H1 (cell line): ENCODE data around the gene ADK. TPM values are rescaled to one million over a fixed set of nuclear protein-coding genes. Genes with fewer than 3 reads are reported as not detected.

Experiments used
- CTCF ChIA-PET: fragments of 300-600 bp; sonication (Branson Sonifier 250); formaldehyde crosslinking; loops from one replicate; lab custom pipeline; 2021; ENCODE audit not compliant: partially characterized antibody; lab: Charles Lee
- POLR2A ChIA-PET: fragments of 300-600 bp; sonication (Branson Sonifier 250); formaldehyde crosslinking; loops from one replicate; lab custom pipeline; 2021; ENCODE audit warnings: inconsistent platforms; ENCODE audit not compliant: partially characterized antibody; lab: Charles Lee
- DNase-seq, 2 experiments: peaks; one replicate each; pipeline versions ENCODE4 v3.0.0 to v3.0.0-alpha.2; 2010 to 2022; ENCODE audit warnings: low spot score in 2 of 2, low read depth in 1 of 2, mixed read lengths in 1 of 2
- FAIRE-seq: peaks from 2 replicates; lab custom pipeline; 2011; peaks lifted over from hg19 to GRCh38; lab: Jason Lieb, UNC
- H2AFZ ChIP-seq: 2 replicates; pipeline ENCODE4 v1.8.1; 2012; ENCODE audit warnings: low read length, inconsistent platforms
- H2AK5ac ChIP-seq: 2 replicates; pipeline ENCODE4 v1.6.1; 2013; ENCODE audit warnings: low read depth, low read length
- H2BK120ac ChIP-seq: replicated peaks from 2 replicates; pipeline ENCODE3; 2013; ENCODE audit warnings: low read depth, low read length, inconsistent platforms
- H2BK12ac ChIP-seq: 2 replicates; pipeline ENCODE4 v1.6.1; 2013; ENCODE audit warnings: low read depth, low read length
- H2BK15ac ChIP-seq: 2 replicates; pipeline ENCODE4 v1.6.1; 2013; ENCODE audit warnings: low read length
- H2BK20ac ChIP-seq: 2 replicates; pipeline ENCODE4 v1.6.1; 2013; ENCODE audit warnings: low read length
- H2BK5ac ChIP-seq: 2 replicates; pipeline ENCODE4 v1.6.1; 2013; ENCODE audit warnings: low read depth, low read length
- H3K14ac ChIP-seq: 2 replicates; pipeline ENCODE4 v1.6.1; 2013; ENCODE audit warnings: inconsistent platforms; ENCODE audit not compliant: insufficient read length
- H3K18ac ChIP-seq: 2 replicates; pipeline ENCODE4 v1.6.1; 2013; ENCODE audit warnings: low read length; ENCODE audit errors: extremely low read depth
- H3K23ac ChIP-seq: 2 replicates; pipeline ENCODE4 v1.6.1; 2013; ENCODE audit warnings: inconsistent platforms; ENCODE audit not compliant: insufficient read length
- H3K23me2 ChIP-seq: 2 replicates; pipeline ENCODE4 v1.6.1; 2013; ENCODE audit warnings: low read depth, low read length
- H3K27ac ChIP-seq: 2 replicates; pipeline ENCODE4 v1.6.1; 2011; ENCODE audit warnings: low read depth, low read length, inconsistent platforms
- H3K27me3 ChIP-seq, 4 experiments: replicated peaks in 1 of 4; 1 replicate in 1 of 4; 2 replicates in 3 of 4; pipeline versions ENCODE4 v1.6.1 to v1.8.1; 2011 to 2013; ENCODE audit warnings: low read length in 3 of 4, mild to moderate bottlenecking in 3 of 4, inconsistent platforms in 2 of 4, mixed read lengths in 2 of 4, moderate library complexity in 1 of 4; ENCODE audit not compliant: control insufficient read depth in 3 of 4, insufficient read depth in 3 of 4; ENCODE audit errors: extremely low read depth in 1 of 4
- H3K36me3 ChIP-seq, 4 experiments: 2 replicates each; pipeline versions ENCODE4 v1.6.1 to v1.8.1; 2011 to 2013; ENCODE audit warnings: mild to moderate bottlenecking in 4 of 4, low read length in 3 of 4, moderate library complexity in 2 of 4, control low read depth in 1 of 4, inconsistent platforms in 1 of 4; ENCODE audit not compliant: insufficient read depth in 4 of 4, control insufficient read depth in 2 of 4
- H3K4ac ChIP-seq: replicated peaks from 2 replicates; pipeline ENCODE3; 2013; ENCODE audit warnings: low read length, low read depth, mixed read lengths, inconsistent platforms; ENCODE audit not compliant: insufficient read length
- H3K4me1 ChIP-seq, 4 experiments: replicated peaks in 1 of 4; 1 replicate in 1 of 4; 2 replicates in 3 of 4; pipeline versions ENCODE4 v1.6.1 to v1.8.1; 2011 to 2013; ENCODE audit warnings: low read length in 3 of 4, inconsistent platforms in 2 of 4, mixed read lengths in 1 of 4; ENCODE audit not compliant: insufficient read depth in 4 of 4, control insufficient read depth in 3 of 4
- H3K4me2 ChIP-seq, 2 experiments: 2 replicates each; pipeline versions ENCODE4 v1.6.1 to v1.8.1; 2011 to 2013; ENCODE audit warnings: low read depth in 2 of 2, low read length in 2 of 2, control low read depth in 1 of 2, inconsistent platforms in 1 of 2, mild to moderate bottlenecking in 1 of 2; ENCODE audit not compliant: insufficient read depth in 1 of 2
- H3K4me3 ChIP-seq, 4 experiments: fragments of 200-600, 300-600 bp in 1 of 4; sonication (generic), shearing (Covaris generic), sonication (Bioruptor Twin) in 1 of 4; 2 replicates each; pipeline versions ENCODE4 v1.5.1 to v1.8.1; 2011 to 2016; ENCODE audit warnings: low read length in 4 of 4, low read depth in 3 of 4, control low read depth in 2 of 4, inconsistent platforms in 2 of 4, mild to moderate bottlenecking in 2 of 4, mixed read lengths in 1 of 4, moderate library complexity in 1 of 4; ENCODE audit not compliant: insufficient read depth in 2 of 4; ENCODE audit errors: extremely low read depth in 1 of 4
- H3K56ac ChIP-seq: replicated peaks from 2 replicates; pipeline ENCODE3; 2013; ENCODE audit warnings: low read depth, mild to moderate bottlenecking, mixed read lengths, low read length, inconsistent platforms; ENCODE audit not compliant: insufficient read length
- H3K79me1 ChIP-seq: 2 replicates; pipeline ENCODE4 v1.6.1; 2013; ENCODE audit warnings: low read depth, low read length, control low read depth
- H3K79me2 ChIP-seq, 2 experiments: 2 replicates each; pipeline versions ENCODE4 v1.6.1 to v1.8.1; 2012 to 2013; ENCODE audit warnings: low read length in 2 of 2, mild to moderate bottlenecking in 2 of 2, inconsistent platforms in 1 of 2; ENCODE audit not compliant: insufficient read depth in 2 of 2, control insufficient read depth in 1 of 2
- H3K9ac ChIP-seq, 4 experiments: replicated peaks in 1 of 4; 1 replicate in 1 of 4; 2 replicates in 3 of 4; pipeline versions ENCODE4 v1.6.1 to v1.8.1; 2011 to 2013; ENCODE audit warnings: low read depth in 3 of 4, low read length in 3 of 4, control low read depth in 2 of 4, mild to moderate bottlenecking in 2 of 4, moderate library complexity in 2 of 4, inconsistent platforms in 1 of 4; ENCODE audit errors: extremely low read depth in 1 of 4
- H3K9me3 ChIP-seq, 2 experiments: 2 replicates each; pipeline versions ENCODE4 v1.6.1 to v1.8.1; 2012 to 2013; ENCODE audit warnings: mild to moderate bottlenecking in 2 of 2, moderate library complexity in 2 of 2, control low read depth in 1 of 2, inconsistent platforms in 1 of 2, low read depth in 1 of 2, low read length in 1 of 2, mixed read lengths in 1 of 2; ENCODE audit not compliant: insufficient read depth in 2 of 2
- H4K20me1 ChIP-seq, 2 experiments: replicated peaks in 1 of 2; 2 replicates each; pipeline versions ENCODE3 to v1.8.1; 2011 to 2013; ENCODE audit warnings: inconsistent platforms in 2 of 2, low read length in 2 of 2, mild to moderate bottlenecking in 1 of 2; ENCODE audit not compliant: insufficient read depth in 2 of 2, control insufficient read depth in 1 of 2
- H4K5ac ChIP-seq: 2 replicates; pipeline ENCODE4 v1.6.1; 2013; ENCODE audit warnings: low read length, low read depth, mixed read lengths, inconsistent platforms; ENCODE audit not compliant: insufficient read length
- H4K8ac ChIP-seq: 2 replicates; pipeline ENCODE4 v1.8.0; 2013; ENCODE audit warnings: mild to moderate bottlenecking, moderate library complexity, low read length, inconsistent platforms; ENCODE audit not compliant: insufficient read depth; ENCODE audit errors: extremely low read depth
- H4K91ac ChIP-seq: replicated peaks from 2 replicates; pipeline ENCODE3; 2013; ENCODE audit warnings: low read length, mixed read lengths, inconsistent platforms; ENCODE audit not compliant: insufficient read length
- CEBPB ChIP-seq: IDR thresholded peaks from 2 replicates; pipeline ENCODE4 v1.6.1; 2012; ENCODE audit warnings: low read depth, low read length
- HDAC2 ChIP-seq, 2 experiments: fragments of 300-600 bp in 1 of 2; sonication (generic) in 1 of 2; IDR thresholded peaks; 2 replicates each; pipeline ENCODE4 v1.6.1; 2011 to 2012; ENCODE audit warnings: low read depth in 2 of 2, low read length in 2 of 2, mild to moderate bottlenecking in 2 of 2, moderate library complexity in 2 of 2, borderline replicate concordance in 1 of 2, inconsistent platforms in 1 of 2
- KDM1A ChIP-seq: fragments of 200-600, 300-600 bp; sonication (generic); IDR thresholded peaks from 2 replicates; pipeline ENCODE4 v1.7.1; 2016; ENCODE audit warnings: mild to moderate bottlenecking, low read length, borderline replicate concordance
- MAFK ChIP-seq: IDR thresholded peaks from 2 replicates; pipeline ENCODE4 v1.6.1; 2012; ENCODE audit warnings: low read depth, mild to moderate bottlenecking, improper control_type of control experiment, low read length
- POLR2AphosphoS5 ChIP-seq: IDR thresholded peaks from 2 replicates; pipeline ENCODE4 v1.6.1; 2011; ENCODE audit warnings: low read depth, low read length
- SIRT6 ChIP-seq: IDR thresholded peaks from one replicate; pipeline ENCODE4 v1.7.1; 2012; ENCODE audit warnings: low read length, inconsistent platforms
- TBP ChIP-seq: IDR thresholded peaks from 2 replicates; pipeline ENCODE4 v1.6.1; 2011; ENCODE audit warnings: low read depth, low read length, improper control_type of control experiment
- WGBS, 2 experiments: shearing (Covaris generic) in 1 of 2; methylation state at CpG; one replicate each; pipeline versions ENCODE4 v1.1.6 to v1.1.7; 2013 to 2015; ENCODE audit warnings: low lambda C conversion rate in 2 of 2, mixed read lengths in 2 of 2, inconsistent platforms in 1 of 2, low coverage in 1 of 2, missing lambda C conversion rate in 1 of 2; ENCODE audit not compliant: insufficient replicate concordance in 2 of 2, insufficient coverage in 1 of 2, insufficient read length in 1 of 2; ENCODE audit errors: extremely low coverage in 1 of 2, missing lambda C conversion rate in 1 of 2; 5-methylcytosine and 5-hydroxymethylcytosine counted together
- polyA plus RNA-seq, 7 experiments: library from polyadenylated mRNA; depleted of rRNA in 3 of 7; stranded (reverse) in 5 of 7; unstranded in 2 of 7; fragments of >200 nt in 5 of 7; fragments of 200-250 nt in 2 of 7; gene quantifications; 1 replicate in 5 of 7; 2 replicates in 1 of 7; 4 replicates in 1 of 7; pipeline versions ENCODE4 v1.2.1 to v1.2.3, GENCODE V29; 2011 to 2013; ENCODE audit warnings: missing spikeins in 2 of 7, mixed read lengths in 2 of 7
- total RNA-seq: library from RNA; stranded (reverse); fragmentation: NEBNext Ultra II Directional; extraction: Animal tissue kit (Norgen Biotek cat#: 25700); gene quantifications from 2 replicates; pipeline ENCODE4 v1.2.1, GENCODE V29; 2021
- TF ChIP-seq, protein P1 (sequence below): IDR thresholded peaks from 2 replicates; pipeline ENCODE4 v1.6.1; 2011; ENCODE audit warnings: low read length, improper control_type of control experiment
- TF ChIP-seq, protein P2 (sequence below), 3 experiments: IDR thresholded peaks; 1 replicate in 2 of 3; 2 replicates in 1 of 3; pipeline versions ENCODE4 v1.5.1 to v1.6.1; 2011; ENCODE audit warnings: low read length in 3 of 3, mild to moderate bottlenecking in 3 of 3, inconsistent platforms in 2 of 3, low read depth in 1 of 3, moderate library complexity in 1 of 3; ENCODE audit not compliant: insufficient read depth in 1 of 3; ENCODE audit errors: control extremely low read depth in 1 of 3

The ADK gene
- total and polyA plus RNA-seq, 2 of the 8 experiments (the other 6 are each of a cell fraction or from before 2014, with no cell fraction given): 12.3 to 42.4 TPM

DNA sequence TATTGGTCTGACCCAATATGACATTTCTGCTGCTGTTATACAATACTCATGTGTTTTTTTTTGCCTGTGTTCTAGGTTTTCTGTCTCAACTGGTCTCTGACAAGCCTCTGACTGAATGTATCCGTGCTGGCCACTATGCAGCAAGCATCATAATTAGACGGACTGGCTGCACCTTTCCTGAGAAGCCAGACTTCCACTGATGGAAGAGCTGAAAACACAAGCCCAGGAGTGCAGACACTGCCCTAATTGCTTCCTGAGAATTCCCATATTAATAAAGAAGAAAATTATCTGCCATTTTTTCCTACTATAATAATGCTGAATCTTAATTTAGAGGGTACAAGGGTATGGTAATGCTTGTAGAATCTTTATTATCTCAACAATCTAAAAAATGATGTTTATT is 557.2 kb downstream of the ADK start:
- no peaks in the 10 kb centered on the region for H3K79me1 ChIP-seq
- H3K4ac ChIP-seq: no peak overlapping the region
- WGBS, 2 experiments: 93% methylated on average over 2 of the region's 2 CpGs; no CpG with 5 or more reads in 1 of the 2 experiments
- H3K14ac ChIP-seq: no peak overlapping the region
- DNase-seq (no peak), FAIRE-seq (no peak)
- no peak overlapping the region for H3K18ac ChIP-seq
- H2AK5ac ChIP-seq: no peak overlapping the region
- H3K4me3 ChIP-seq: no peak overlapping the region
- H3K4me1 ChIP-seq: no peaks in the 10 kb centered on the region
- POLR2A ChIA-PET: no interaction called here
- H4K8ac ChIP-seq: no peak overlapping the region
- H2BK5ac ChIP-seq: no peak overlapping the region
- H4K91ac ChIP-seq: no peak overlapping the region
- H4K20me1 ChIP-seq: no peaks in the 10 kb centered on the region
- H3K27me3 ChIP-seq: no peaks in the 10 kb centered on the region
- H2BK20ac ChIP-seq: no peak overlapping the region
- H4K5ac ChIP-seq: no peak overlapping the region
- H3K23me2 ChIP-seq: no peaks in the 10 kb centered on the region
- no peak overlapping the region for H3K4me2 ChIP-seq
- TF ChIP-seq, protein P1, sequence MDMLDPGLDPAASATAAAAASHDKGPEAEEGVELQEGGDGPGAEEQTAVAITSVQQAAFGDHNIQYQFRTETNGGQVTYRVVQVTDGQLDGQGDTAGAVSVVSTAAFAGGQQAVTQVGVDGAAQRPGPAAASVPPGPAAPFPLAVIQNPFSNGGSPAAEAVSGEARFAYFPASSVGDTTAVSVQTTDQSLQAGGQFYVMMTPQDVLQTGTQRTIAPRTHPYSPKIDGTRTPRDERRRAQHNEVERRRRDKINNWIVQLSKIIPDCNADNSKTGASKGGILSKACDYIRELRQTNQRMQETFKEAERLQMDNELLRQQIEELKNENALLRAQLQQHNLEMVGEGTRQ: no peak
- TF ChIP-seq, protein P2, sequence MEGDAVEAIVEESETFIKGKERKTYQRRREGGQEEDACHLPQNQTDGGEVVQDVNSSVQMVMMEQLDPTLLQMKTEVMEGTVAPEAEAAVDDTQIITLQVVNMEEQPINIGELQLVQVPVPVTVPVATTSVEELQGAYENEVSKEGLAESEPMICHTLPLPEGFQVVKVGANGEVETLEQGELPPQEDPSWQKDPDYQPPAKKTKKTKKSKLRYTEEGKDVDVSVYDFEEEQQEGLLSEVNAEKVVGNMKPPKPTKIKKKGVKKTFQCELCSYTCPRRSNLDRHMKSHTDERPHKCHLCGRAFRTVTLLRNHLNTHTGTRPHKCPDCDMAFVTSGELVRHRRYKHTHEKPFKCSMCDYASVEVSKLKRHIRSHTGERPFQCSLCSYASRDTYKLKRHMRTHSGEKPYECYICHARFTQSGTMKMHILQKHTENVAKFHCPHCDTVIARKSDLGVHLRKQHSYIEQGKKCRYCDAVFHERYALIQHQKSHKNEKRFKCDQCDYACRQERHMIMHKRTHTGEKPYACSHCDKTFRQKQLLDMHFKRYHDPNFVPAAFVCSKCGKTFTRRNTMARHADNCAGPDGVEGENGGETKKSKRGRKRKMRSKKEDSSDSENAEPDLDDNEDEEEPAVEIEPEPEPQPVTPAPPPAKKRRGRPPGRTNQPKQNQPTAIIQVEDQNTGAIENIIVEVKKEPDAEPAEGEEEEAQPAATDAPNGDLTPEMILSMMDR (IDR thresholded peaks at IDR 0.05; ENCODE audit: control extremely low read depth in 1 of 3, insufficient read depth in 1 of 3, low read depth in 1 of 3, low read length in 3 of 3): no peak
- TF ChIP-seq HDAC2 (IDR thresholded peaks at IDR 0.05; ENCODE audit: borderline replicate concordance in 1 of 2, low read depth in 2 of 2, low read length in 2 of 2) (no peak), CEBPB (no peak), POLR2AphosphoS5 (no peak), SIRT6 (no peak), KDM1A (no peak), TBP (no peak), MAFK (no peak)
- no peak overlapping the region for H2BK12ac ChIP-seq
- H3K9me3 ChIP-seq: no peaks in the 10 kb centered on the region
- no peak overlapping the region for H3K9ac ChIP-seq
- no peak overlapping the region for H3K23ac ChIP-seq
- no peak overlapping the region for H3K56ac ChIP-seq
- H2BK120ac ChIP-seq: no peak overlapping the region
- CTCF ChIA-PET: interaction anchor here (0.6 kb wide), 1 partner anchor 201 kb away, joined by 4 read pairs; no protein-coding TSS in a partner anchor
- no peak overlapping the region for H2BK15ac ChIP-seq
- H3K79me2 ChIP-seq: no peaks in the 10 kb centered on the region
- H2AFZ ChIP-seq: no peak overlapping the region
- no peaks in the 10 kb centered on the region for H3K36me3 ChIP-seq
- no peak overlapping the region for H3K27ac ChIP-seq
